Gastrocnemius medialis (tissue), 4 donors: ENCODE data around the gene GIT1.

ENCODE experiments used
- POLR2A ChIP-seq, 2 donors: fragments of 450-650 bp; IDR thresholded peaks; one replicate each; pipeline ENCODE4 v1.6.1; 2017; ENCODE audit warnings: antibody characterized with exemption in 2 of 2, mild to moderate bottlenecking in 2 of 2, moderate library complexity in 2 of 2
- TF ChIP-seq, protein P1 (sequence below), 5 experiments: fragments of 450-650 bp in 3 of 5; fragments of 200-600 bp in 2 of 5; sonication (generic) in 2 of 5; IDR thresholded peaks in 4 of 5; conservative IDR thresholded peaks in 1 of 5; 1 replicate in 4 of 5; 2 replicates in 1 of 5; pipeline ENCODE4 v1.5.1; 2016 to 2019; ENCODE audit warnings: antibody characterized with exemption in 5 of 5, mild to moderate bottlenecking in 3 of 5, moderate library complexity in 3 of 5

DNA sequence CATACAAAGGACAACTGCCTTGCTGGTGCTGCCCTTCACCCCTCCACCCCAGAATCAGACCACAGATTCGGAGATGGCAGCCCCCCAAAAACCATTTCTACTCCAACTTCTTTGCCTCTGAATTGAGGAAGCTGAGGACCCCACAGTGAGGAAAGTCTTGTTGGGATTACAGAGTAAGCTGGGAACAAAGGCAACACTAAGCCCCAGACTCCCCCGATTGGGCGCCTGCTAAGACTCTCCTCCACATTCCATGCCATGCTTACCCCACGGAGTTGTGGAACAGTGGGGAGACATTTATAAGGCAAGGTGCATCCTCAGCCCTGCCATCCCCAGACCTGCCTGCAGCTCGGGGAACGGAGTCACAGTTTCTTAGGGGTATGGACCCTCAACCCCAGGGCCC lies 1.9 kb downstream of the GIT1 start:
- TF ChIP-seq, protein P1, sequence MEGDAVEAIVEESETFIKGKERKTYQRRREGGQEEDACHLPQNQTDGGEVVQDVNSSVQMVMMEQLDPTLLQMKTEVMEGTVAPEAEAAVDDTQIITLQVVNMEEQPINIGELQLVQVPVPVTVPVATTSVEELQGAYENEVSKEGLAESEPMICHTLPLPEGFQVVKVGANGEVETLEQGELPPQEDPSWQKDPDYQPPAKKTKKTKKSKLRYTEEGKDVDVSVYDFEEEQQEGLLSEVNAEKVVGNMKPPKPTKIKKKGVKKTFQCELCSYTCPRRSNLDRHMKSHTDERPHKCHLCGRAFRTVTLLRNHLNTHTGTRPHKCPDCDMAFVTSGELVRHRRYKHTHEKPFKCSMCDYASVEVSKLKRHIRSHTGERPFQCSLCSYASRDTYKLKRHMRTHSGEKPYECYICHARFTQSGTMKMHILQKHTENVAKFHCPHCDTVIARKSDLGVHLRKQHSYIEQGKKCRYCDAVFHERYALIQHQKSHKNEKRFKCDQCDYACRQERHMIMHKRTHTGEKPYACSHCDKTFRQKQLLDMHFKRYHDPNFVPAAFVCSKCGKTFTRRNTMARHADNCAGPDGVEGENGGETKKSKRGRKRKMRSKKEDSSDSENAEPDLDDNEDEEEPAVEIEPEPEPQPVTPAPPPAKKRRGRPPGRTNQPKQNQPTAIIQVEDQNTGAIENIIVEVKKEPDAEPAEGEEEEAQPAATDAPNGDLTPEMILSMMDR (IDR thresholded peaks at IDR 0.05 in 4 of 5, conservative IDR thresholded peaks at IDR 0.05 in 1 of 5): no peak
- no peak for TF ChIP-seq POLR2A (IDR thresholded peaks at IDR 0.05)
